HG02798 (cell line): ENCODE measurements around the gene RNF212.
"Not testable (repeated sequence)": the region's sequence is repeated elsewhere in the genome, so short reads cannot be mapped to it uniquely, and the experiment has no call there.

Experiments used
- ATAC-seq: cut with Tn5 transposase; IDR thresholded peaks from one replicate; pipeline ENCODE4 v1.9.1; 2021; ENCODE audit warnings: mild to moderate bottlenecking; ENCODE audit not compliant: unreplicated experiment, poor library complexity

The RNF212 gene

DNA sequence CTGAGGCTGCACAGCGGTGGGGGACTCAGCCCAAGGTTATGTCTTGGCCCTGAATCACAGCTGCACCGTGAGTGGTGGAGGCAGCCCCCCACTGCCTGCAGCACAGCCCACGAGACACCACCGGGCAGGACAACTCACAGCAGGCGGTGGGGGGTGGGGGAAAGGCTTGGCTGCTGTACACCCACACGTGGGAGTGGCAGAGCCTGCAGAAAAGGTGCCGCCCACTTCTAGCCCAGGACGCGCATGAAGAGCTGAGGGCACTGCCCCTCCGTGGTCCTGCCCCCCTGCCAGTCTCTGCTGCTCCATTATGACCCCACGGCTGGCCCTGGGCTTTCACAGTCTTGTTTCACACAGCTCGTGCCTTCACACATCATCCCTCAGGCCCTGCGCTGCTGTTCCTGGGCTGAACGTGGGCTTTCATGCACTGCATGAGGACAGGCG, 61.1 kb downstream of the RNF212 start:
- no peak for ATAC-seq

DNA sequence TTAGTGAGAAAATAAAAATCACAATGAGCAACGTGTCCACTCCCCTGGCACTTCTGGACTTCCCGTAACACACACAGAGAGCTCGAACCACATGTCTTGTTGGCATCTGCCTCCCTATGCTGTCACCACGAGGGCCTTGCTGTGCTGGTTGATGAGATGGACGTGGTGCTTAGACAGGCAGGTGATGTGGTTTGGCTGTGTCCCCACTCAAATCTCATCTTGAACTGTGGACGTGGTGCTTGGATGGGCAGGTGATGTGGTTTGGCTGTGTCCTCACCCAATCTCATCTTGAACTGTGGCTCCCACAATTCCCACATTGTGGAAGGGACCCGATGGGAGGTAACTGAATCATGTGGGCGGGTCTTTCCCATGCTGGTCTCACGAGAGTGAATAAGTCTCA, 61.9 kb downstream of the RNF212 start:
- ATAC-seq = no peak

DNA sequence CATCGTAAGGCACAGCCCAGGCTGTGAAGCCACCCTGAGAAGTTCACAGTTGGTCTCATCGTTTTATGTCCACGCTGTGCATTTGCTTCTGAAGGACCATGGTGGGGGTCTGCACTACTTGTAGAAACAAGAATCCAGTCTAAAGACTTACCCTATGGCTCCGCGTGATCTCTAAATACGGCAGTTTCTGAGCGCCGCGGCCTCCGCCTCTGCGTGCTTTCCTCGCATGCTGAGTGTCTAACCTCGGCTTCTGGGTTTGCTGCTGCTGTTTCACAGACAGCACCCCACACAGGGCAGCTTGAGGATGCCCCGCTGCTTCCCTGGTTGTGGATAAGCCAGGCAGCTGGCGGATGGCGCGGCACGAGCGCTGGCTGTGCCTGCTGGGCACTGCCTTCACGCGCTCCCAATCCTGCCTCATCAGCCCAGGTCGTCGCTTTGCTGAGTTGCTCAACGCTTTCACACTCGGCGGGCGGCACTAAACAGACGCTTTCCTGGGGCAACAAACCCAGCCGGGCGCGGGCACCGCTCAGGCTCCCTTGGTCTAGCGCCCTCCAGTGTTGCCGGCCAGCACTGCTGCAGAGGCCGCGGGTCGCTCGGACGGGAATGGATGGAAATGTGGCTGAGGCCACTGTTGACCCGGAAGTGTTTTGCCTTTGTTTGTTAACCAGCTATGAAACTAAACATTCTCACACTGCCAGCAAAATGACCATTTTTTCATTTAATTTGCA, 62.7 kb downstream of the RNF212 start:
- no peak for ATAC-seq

DNA sequence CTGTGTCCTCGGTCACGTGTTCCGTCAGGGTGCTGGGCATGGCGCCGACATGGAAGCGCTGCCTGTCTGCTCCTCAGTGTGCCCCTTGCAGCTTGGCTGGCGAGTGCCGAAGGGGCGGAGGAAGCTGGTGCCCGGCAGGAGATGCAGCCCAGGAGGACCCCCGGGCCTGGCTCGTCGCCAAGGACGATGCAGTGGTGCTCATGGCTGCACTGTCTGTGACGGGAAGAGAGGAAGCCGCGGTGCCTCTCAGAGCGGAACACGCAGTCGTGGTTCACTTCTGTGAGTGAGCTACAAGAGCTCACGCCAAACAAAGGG, 63.8 kb downstream of the RNF212 start:
- ATAC-seq = no peak

DNA sequence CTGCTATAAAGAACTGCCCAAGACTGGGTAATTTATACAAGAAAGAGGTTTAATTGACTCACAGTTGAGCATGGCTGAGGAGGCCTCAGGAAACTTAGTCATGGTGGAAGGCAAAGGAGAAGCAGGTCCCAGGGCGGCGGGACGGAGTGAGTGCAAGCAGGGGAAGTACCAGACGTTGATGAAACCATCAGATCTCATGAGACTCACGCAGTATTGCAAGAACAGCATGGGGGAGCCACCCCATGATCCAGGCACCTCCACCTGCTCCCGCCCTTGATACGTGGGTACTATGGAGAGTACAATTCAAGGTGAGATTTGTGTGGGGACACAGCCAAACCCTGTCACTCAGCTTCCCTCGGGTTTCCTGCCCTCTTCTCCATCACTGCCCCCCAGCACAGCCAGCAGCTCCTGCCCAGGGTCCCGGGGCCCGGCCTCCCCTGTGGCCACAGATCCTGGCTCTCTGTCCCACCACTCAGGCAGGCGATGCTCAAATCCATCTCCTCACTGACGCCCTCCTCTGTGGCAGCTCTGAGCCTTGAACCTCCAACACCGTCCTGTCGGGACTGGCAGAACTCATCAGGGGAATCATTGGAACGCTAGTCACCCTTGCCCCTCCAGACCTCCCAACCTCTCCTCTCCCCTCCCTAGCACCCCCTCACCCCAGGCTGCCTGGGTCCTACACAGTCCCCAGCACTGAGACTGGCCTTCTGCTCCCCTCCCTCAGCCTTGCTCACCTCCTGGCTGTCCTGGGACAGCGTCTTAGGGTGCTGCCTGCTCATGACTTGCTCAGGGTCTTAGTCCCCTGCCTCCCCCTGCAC, 64.4 kb downstream of the RNF212 start:
- ATAC-seq = no peak

DNA sequence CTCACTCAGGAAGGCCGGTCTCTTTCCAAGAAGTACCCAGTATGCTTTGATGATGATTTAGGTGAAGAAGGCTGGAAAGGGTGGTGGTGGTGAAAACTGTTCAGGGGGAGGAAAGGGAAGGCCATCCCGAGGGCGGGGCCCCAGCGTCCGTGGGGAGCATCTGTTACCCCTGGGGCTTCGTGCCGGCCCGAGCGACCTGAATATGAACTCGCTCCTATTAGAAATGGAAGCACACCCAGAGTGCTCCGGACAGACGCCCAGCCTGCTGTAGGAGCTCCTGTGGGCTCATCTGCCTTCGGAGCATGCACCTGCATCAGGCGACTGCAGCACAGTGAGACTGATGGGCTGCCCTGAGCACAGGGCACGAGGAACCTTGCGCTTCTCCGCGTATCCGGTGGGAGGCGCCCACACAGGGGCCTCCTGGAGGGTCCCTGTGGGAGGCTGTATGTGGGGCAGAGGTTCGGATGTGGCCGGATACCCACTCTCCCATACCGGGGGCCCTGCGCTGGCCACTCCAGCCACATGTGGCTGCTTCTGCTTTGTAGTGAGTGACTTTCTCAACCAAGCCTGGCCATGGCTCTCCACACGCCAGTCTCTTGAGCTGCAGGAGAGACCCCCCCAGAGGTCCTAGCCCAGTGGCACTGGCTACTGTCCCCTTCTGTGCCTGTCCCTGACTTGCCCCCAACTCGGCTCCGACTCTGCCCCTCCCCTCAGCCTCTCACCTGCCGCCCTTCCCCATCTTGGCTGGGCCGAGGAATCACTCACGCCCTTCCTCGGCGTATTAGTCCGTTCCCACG, 65.2 kb downstream of the RNF212 start:
- ATAC-seq = no peak

DNA sequence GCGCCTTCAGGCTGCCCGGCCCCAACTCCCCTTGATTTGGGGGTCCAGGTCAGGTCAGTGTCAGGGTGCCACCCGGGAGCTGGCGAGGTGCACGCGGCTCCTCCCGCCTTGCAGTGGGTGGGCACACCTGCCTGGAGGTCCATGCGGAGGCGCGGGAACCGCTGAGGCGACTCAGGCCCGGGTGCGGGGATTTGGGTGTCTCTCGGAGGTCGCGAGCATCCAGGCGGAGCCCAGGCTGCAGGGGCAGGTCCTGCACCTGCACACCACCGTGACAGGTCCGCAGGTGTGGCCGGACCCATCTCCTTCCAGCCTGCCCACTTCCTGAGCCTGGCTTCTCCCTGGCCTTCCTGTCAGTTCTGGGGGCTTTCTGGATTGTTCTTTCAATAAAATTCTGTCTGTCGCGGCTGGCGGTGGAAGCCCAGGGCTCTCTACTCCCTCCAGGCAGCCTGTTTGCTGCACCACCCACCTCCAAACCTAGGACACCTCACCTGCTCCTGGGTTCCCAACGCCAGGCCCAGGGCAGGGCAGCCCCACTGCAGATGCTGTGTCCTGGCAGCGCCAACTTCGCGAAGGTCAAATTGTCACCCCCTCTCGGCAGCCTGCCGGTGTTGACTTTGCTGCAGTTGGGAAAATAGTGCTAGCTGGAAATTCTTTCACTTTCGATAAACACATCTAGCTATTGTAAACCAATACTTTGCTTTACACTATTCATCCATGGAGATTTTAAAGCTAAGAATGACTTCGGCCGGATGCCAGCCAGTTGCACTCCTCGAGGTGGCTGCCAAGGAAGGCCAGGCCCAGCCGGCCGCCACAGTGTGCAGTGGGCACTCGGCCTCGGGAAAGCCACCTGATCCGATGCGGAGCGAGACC, 66.0 kb downstream of the RNF212 start:
- no peak for ATAC-seq

DNA sequence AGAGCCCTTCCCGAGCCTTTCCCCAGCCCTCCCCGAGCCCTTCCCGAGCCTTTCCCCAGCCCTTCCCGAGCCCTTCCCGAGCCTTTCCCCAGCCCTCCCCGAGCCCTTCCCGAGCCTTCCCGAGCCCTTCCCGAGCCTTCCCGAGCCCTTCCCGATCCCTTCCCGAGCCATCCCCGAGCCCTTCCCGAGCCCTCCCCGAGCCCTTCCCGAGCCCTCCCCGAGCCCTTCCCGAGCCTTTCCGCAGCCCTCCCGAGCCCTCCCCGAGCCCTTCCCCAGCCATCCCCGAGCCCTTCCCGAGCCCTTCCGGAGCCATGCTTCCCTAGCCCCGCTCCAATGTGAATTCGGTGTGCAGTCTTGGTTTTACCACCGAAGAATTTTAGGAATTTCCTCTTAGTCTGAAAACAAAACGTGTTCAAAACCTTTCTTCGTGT, 66.8 kb downstream of the RNF212 start:
- not testable (repeated sequence) for ATAC-seq

DNA sequence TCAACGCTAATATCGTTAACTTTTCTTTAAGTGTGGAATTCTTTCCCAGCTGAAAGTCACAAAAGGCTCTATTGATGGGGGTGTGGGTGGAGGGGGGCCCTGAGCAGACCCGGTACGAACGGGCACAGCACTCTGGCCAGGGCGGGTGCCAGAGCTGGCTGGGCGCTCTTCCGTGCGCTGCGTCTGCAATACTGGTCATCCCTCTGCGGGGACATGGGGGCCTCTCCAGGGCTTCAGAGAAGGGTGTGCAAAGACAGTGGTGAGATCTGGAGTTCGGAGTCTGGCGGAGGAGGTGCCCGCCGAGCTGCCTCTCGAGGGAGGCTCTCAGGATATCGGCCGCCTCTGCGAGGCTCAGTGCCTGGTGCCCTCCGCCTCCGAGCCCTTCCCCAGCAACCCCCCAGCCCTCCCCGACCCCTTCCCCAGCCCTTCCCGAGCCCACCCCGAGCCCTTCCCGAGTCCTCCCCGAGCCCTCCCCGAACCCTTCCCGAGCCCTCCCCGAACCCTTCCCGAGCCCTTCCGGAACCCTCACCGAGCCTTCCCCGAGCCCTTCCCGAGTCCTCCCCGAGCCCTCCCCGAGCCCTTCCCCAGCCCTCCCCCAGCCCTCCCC, 67.7 kb downstream of the RNF212 start:
- ATAC-seq = no peak

DNA sequence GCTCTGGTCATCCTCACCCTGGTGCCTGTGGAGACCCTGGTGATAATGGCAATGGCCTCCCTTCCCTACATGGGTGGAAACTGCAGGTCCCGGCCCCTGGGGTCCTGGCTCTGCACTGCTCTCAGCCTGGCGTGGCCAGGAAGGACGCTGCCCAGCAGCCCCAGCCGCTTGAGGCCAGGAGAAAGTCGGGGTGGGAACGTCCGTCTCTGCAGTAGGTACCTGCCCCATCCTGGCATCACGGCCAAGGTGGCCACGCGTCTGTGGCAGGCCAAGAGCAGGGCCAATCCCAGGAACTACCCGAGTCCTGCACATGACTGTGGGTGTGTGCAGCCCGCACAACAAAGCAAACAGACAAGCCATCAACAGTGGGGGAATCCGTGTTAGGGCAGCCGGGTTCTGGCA, 68.2 kb downstream of the RNF212 start:
- ATAC-seq = no peak

DNA sequence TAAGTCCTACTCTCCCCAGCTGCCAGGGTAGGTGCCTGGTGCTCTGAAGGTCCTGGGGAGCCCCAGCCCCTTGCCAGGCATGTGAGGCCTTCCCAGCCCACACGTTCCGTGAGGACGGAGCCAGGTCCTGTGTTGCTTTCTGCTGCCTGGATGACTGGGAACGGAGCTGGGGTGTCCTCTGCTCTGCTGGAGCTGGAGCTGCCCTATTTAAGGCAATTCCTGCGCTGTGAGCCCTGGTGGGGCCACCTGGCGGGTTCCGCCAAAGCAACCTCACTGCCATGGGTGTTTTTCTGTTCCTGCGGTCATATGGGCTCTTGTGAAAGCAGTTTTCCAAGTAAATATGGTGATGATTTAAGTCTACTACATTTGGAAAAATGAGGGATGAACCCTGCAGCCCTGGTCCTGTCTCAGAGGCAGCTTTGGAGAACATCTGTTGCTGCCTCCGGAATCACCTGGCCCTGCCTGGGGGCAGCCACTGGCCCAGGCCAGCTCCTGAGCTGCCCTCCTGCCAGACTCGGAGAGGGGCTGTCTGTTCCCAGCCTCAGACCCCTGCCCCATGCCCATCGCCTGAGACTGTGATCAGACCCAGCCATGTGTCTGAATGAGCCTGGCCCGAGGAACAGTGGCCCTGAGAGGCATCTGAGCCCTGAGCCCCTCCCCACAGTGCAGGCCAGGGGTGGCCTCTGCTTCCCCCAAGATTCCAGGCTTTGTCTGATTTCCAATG, 68.7 kb downstream of the RNF212 start:
- ATAC-seq = no peak

DNA sequence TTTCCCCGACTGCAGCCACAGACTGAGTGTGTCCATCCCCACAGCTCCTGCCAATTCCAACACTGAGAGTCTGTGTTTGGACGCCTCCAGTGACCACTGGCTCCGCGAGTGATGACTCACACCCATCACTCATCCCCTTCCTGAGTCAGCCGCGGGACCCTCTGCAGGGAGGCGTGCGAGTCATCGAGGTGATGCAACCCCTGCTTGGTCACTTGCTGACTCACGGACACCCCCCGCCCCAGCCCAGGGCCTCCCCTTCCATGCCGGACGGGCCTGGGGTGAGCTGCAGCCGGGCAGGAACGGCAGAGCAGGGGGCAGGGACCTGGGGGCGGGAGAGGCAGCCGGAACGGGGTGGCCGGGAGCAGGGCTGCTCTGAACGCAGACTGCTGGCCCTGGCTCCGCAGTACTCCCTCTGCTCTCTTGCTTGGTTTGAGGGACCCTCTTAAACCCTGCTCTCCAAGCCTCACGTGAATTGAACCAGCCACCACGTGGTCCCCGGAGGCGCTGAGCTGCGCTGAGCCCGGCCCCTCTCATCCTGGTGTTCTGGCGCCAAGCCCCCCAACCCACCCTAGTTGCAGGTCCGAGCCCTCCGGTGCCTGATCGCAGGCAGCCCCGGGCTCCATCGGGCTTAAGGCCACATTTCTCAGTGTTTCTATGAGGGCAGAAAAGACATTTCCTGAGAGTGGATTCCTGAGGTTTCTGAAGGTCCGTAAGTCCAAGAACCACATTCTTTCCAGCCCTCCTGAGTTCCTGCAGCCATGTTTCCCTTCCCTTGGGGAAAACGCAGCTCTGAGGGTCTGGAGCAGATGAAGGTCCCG, 69.5 kb downstream of the RNF212 start:
- no peak for ATAC-seq

DNA sequence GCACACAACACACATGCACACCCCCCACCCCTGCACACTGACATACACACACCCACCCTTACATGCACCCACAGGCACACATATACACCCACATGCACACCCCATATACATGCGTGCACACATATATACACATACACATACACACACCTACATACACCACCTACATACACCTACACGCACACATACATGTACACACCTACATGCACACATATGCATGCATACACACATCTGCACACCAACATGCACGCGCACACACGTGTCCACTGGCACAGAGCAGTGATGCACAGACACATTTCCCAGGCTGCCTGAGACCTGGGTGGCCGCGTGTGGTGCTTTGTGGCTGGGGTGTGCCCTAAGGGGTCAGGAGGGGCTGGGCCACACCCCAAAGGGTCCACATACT, 70.2 kb downstream of the RNF212 start:
- no peak for ATAC-seq

DNA sequence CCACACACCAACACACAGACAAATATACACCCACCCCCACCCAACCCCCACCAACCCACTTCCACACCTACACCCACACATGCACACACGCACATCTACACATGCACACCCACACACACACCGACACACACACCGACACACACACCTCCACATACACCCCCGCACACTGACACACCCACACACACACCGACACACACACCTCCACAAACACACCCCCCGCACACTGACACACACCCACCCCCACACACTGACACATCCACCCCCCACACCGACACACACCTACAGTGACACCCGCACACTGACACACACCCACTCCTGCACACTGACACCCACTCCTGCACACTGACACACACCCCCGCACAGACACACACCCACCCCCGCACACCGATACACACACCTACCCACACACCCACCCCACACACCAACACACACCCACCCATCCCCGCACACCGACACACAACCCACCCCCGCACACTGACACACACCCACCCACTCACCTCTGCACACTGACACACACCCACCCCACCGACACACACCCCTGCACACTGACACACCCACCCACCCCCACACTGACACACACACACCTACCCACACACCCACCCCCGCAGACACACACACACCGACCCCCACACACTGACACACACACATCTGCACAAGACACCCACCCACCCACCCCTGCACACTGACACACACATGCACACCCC, 70.9 kb downstream of the RNF212 start:
- ATAC-seq = no peak

DNA sequence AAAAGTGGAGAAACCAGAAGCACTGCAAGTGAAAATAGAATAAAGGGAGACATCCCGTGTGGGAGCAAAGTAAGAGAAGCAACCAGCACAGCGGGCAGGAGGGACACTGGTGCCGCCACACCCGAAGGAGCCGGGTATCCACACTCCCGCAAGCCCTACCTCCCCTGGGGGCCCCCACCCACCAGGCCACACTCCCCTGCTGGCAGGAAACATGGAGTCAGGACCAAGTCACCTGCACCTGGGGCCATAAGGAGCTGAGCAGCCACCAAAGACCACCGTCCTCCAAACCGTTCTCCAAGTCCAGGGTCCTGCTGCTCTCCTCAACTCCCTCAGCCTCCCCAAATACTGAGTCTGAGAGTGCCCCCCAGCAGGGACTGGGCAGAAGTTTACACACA, 71.4 kb downstream of the RNF212 start:
- no peak for ATAC-seq

DNA sequence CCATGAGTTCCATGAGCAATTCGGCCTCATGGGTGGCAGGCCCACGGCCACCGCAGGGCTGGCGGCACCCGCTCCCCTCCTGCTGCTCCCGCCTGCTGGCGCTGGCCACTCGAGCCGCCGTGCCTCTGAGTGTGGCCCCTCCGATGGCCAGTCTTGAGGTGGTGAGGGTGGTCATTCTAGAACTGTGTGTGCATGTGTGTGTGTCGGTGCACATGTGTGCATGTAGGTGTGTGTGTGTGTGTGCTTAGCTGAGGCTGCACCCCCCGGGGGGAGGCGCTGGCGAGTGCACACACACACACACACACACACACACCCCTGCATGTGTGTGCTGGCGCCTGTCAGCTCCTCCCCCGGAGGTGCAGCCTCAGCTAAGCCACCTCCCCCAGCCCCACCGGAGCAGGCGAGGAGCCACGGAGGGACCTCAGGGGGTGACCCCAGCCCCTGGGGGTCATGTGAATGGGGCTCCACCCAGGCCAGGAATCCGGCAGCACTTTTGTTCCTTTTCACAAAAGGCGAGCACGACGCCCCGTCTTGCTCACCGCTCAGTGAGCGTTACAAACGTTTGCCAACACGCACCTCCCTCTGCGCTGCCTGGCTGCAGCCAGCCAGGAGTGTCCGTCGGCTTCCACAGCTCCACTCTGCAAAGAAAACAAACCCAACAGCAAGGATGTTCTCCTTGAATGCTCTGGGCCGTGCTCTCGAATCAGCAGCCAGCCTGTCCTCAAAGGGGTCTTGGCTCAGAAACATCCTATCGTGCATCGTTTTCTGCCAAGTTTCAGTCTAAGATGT, 72.0 kb downstream of the RNF212 start:
- ATAC-seq = no peak
